HL-60/S4 treated with phorbol 12-myristate 13-acetate at 8.2 ng/mL for 4 days and 3 days (cell line): ENCODE data around the gene XIRP1.

Experiments used
- in situ Hi-C: fragments of 300-500 bp; cut with MboI; formaldehyde crosslinking; loops from 2 replicates; pipeline ENCODE4 v1.15.0; 2022; ENCODE audit warnings: low sequenced_read_pairs

Gene XIRP1

GRCh38 chr3:39147711-39148434 lies 44.5 kb downstream of the XIRP1 start:
- in situ Hi-C loops = no loop called here

GRCh38 chr3:39146611-39147591 lies 45.5 kb downstream of the XIRP1 start:
- in situ Hi-C loops = no loop called here

- in situ Hi-C loops = no loop called here
Measured at GRCh38 chr3:39146083-39146501, 46.3 kb downstream of the XIRP1 start.

- in situ Hi-C loops = no loop called here
Measured at GRCh38 chr3:39144748-39145380, 47.5 kb downstream of the XIRP1 start.

GRCh38 chr3:39144095-39144747 lies 48.2 kb downstream of the XIRP1 start:
- in situ Hi-C loops = no loop called here

- in situ Hi-C loops = no loop called here
Measured at GRCh38 chr3:39143051-39143885, 49.1 kb downstream of the XIRP1 start.

GRCh38 chr3:39142067-39142466 lies 50.3 kb downstream of the XIRP1 start:
- in situ Hi-C loops = no loop called here

GRCh38 chr3:39141171-39141995 lies 51.0 kb downstream of the XIRP1 start:
- in situ Hi-C loops = no loop called here

GRCh38 chr3:39140341-39140971 lies 51.9 kb downstream of the XIRP1 start:
- in situ Hi-C loops = no loop called here

- in situ Hi-C loops = no loop called here
Measured at GRCh38 chr3:39139442-39139841, 53.0 kb downstream of the XIRP1 start.

- in situ Hi-C loops = no loop called here
Measured at GRCh38 chr3:39138804-39139415, 53.5 kb downstream of the XIRP1 start.

- in situ Hi-C loops = no loop called here
Measured at GRCh38 chr3:39137991-39138803, 54.2 kb downstream of the XIRP1 start.

GRCh38 chr3:39137435-39137936 lies 54.9 kb downstream of the XIRP1 start:
- in situ Hi-C loops = no loop called here

GRCh38 chr3:39136533-39137434 lies 55.6 kb downstream of the XIRP1 start:
- in situ Hi-C loops = no loop called here

- in situ Hi-C loops = no loop called here
Measured at GRCh38 chr3:39135170-39135805, 57.1 kb downstream of the XIRP1 start.

GRCh38 chr3:39134305-39134704 lies 58.1 kb downstream of the XIRP1 start:
- in situ Hi-C loops = no loop called here
